Skeletal muscle satellite cell (primary cell): Measurements from ENCODE around the gene SYNJ2.

ENCODE experiments used
- H3K27me3 ChIP-seq: 2 replicates; pipeline ENCODE4 v1.7.0; 2013; ENCODE audit warnings: low read length; ENCODE audit not compliant: control insufficient read depth, insufficient read depth
- H3K36me3 ChIP-seq: 2 replicates; pipeline ENCODE4 v1.7.0; 2013; ENCODE audit warnings: mild to moderate bottlenecking, control low read depth, low read length; ENCODE audit not compliant: insufficient read depth
- H3K4me1 ChIP-seq: 2 replicates; pipeline ENCODE4 v1.7.0; 2013; ENCODE audit warnings: low read length; ENCODE audit not compliant: control insufficient read depth, insufficient read depth
- H3K4me2 ChIP-seq: 2 replicates; pipeline ENCODE4 v1.7.0; 2013; ENCODE audit warnings: mild to moderate bottlenecking, low read length
- H3K4me3 ChIP-seq: 2 replicates; pipeline ENCODE4 v1.7.0; 2013; ENCODE audit warnings: low read length
- H3K9ac ChIP-seq: 2 replicates; pipeline ENCODE4 v1.7.0; 2013; ENCODE audit warnings: mild to moderate bottlenecking, low read depth, low read length, moderate library complexity
- H3K9me3 ChIP-seq: replicated peaks from 2 replicates; pipeline ENCODE4 v1.7.0; 2013; ENCODE audit warnings: mild to moderate bottlenecking, control low read depth, low read length

Gene SYNJ2

DNA sequence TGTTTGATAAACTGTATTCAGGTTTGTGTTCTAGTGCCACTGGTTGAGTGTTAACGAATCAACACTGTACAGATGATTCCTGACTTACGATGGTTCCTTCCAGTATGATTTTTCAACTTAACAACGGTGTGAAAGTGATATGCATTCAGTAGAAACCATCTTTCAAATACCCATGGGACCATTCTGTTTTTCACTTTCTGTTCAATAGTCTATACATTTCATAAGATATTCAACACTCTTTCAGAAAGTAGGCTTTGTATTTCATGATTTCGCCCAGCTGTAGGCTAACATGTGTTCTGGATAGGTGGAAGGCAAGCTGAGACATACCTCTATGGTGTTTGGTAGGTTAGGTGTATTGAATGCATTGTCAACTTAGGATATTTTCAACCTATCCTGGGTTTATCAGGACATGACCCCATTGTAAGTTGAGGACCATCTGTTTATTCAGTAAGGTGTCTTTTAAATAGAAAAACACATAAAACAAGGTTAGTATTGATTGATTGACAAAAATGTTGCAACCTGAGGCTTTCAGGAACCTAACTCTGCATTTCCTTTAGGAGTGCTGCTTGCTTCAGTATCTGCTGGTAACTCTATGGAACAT lies 32.3 kb downstream of the SYNJ2 start:
- Histone ChIP-seq H3K27me3 (no peaks in the 10 kb centered on the region), H3K36me3 (peaks cover 22% of the 10 kb centered on the region), H3K4me1 (peaks cover 44% of the 10 kb centered on the region), H3K9ac (no peak overlapping the region), H3K4me3 (no peak overlapping the region), H3K4me2 (no peak overlapping the region), H3K9me3 (no peaks in the 10 kb centered on the region)

- no peaks in the 10 kb centered on the region for H3K9me3 ChIP-seq
- H3K9ac ChIP-seq: no peak overlapping the region
- peaks cover 22% of the 10 kb centered on the region for H3K36me3 ChIP-seq
- no peaks in the 10 kb centered on the region for H3K27me3 ChIP-seq
- H3K4me1 ChIP-seq: peaks cover 44% of the 10 kb centered on the region
- H3K4me2 ChIP-seq: no peak overlapping the region
- H3K4me3 ChIP-seq: no peak overlapping the region
Measured at GRCh38 chr6:158014505-158015187, 33.0 kb downstream of the SYNJ2 start.

DNA sequence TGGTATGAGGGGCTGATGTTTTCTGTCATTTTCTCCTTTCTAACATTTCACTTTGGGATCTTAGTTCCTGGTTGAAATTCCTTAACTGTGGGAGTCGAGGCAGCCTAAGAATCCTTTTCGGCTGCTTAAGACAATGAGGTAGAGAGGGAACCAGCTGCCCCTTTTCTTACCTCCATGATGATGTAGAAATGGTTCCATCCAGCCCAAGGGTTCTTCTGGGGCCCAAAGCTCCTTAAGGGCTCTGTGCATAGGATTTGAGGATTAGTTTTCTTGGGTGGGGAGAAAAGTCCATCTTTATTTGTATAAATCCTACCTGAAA lies 33.5 kb downstream of the SYNJ2 start:
- Histone ChIP-seq H3K9ac (no peak overlapping the region), H3K27me3 (no peaks in the 10 kb centered on the region), H3K4me1 (peaks cover 44% of the 10 kb centered on the region), H3K9me3 (no peaks in the 10 kb centered on the region), H3K4me3 (no peak overlapping the region), H3K36me3 (peaks cover 26% of the 10 kb centered on the region), H3K4me2 (no peak overlapping the region)

DNA sequence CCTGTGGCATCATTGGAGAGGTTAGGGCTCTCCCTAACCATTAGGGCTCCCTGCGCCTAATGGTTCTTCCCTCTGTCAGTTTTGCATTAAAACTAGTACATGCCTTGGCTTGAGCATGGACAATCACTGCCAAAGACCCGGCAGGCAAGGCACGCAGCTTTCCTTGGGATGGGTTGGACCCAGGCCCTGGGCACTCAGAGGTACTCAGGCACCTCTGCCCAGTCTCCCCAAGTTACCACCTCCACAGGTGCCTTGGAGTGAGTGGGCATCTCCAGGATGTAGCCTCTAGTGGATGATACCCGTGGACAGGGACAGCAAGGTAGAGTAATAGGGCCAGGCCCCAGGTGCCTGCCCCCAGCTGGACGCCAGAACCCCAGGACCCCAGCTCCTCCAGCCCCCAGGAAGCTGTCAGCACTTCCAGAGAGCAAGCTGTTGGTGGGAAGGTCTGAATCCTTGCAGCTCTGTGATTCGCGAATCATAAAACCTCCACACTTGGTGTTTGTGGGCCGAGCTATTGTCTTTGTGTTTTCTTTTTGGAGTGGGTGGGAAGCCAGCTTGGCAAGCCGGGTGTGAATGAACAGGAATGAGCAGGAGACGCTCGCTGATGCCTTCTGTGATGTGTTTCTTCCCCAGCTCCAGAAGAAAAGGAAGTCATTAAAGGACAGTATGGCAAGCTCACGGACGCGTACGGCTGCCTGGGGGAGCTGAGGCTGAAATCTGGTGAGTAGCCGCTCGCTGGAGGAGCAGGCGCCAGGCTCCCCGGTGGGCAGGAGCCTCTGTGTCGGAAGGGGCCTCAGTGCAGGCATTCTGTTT lies 35.1 kb downstream of the SYNJ2 start:
- no peak overlapping the region for H3K4me3 ChIP-seq
- H3K9ac ChIP-seq: peak overlapping the region; percentile 46
- H3K4me1 ChIP-seq: peaks cover 44% of the 10 kb centered on the region
- no peaks in the 10 kb centered on the region for H3K27me3 ChIP-seq
- peak overlapping the region; percentile 60 for H3K4me2 ChIP-seq
- no peaks in the 10 kb centered on the region for H3K9me3 ChIP-seq
- H3K36me3 ChIP-seq: peaks cover 27% of the 10 kb centered on the region

GRCh38 chr6:158017621-158018040 lies 36.0 kb downstream of the SYNJ2 start:
- Histone ChIP-seq H3K4me3 (no peak overlapping the region), H3K4me1 (peaks cover 44% of the 10 kb centered on the region), H3K9me3 (no peaks in the 10 kb centered on the region), H3K27me3 (no peaks in the 10 kb centered on the region), H3K9ac (peak overlapping the region; percentile 63), H3K36me3 (peaks cover 34% of the 10 kb centered on the region), H3K4me2 (peak overlapping the region; percentile 60)

DNA sequence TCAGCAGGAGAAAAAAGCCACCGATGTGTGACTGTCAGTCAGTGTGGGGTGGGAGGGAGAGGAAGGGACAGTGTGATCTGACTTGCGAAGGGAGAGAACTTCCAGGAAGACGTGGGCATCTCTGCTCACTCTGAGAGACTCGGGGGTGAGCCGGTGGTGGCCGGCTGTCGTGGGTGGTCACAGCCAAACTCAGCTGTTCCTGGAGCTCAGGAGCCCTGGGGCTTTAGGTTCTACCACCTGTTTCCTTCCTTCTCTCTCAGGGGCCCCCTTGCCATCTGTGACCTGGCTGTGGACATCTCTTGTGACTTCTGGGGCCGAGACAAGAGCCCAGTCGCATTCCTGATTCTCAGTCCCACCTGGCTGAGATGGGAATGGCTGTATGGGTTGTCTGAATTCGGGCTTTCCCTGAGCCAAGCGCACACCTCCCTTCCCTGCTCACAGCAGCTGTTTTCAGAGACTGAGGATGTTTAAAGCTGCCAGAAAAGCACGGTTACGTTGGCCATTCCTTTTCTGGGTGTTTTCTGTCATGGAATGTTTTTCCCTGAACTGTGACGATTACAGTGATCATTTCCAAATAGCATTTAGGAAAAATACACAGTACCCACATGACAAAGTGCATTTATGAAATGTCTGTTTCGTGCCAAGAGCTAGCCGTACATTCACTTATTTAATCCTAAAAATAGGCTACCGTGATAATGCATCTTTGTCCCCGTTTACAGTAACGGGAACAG lies 36.5 kb downstream of the SYNJ2 start:
- H3K4me3 ChIP-seq: no peak overlapping the region

DNA sequence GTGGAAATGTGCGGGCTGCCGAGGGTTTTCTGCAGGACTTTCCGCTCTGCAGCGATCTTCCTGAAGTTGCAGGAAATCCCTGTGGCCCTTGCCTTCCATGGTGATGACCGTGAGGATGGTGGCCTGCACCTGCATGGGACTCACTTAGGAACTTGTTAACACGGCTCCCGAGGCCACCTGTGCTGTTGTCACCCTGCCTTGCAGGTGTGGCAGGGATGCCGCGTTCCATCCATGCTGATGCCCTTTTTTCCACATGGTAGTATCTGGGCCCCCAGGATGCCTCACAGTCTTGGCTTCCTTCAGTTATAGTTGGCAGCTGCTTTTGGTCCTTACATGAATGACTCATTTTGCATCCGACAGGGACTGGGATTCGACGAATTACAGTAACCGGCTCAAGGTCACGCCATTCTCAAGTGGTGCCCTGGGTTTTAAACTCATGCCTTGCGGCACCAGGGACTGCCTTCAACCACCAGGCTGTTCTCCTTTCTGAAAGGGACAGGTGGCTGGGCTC lies 37.2 kb downstream of the SYNJ2 start:
- H3K4me3 ChIP-seq: no peak overlapping the region
- H3K4me1 ChIP-seq: peaks cover 44% of the 10 kb centered on the region
- H3K9ac ChIP-seq: peak overlapping the region; percentile 39
- H3K36me3 ChIP-seq: peaks cover 34% of the 10 kb centered on the region
- peak overlapping the region; percentile 60 for H3K4me2 ChIP-seq
- H3K9me3 ChIP-seq: no peaks in the 10 kb centered on the region
- H3K27me3 ChIP-seq: no peaks in the 10 kb centered on the region

More for the DNA sequence above, 36.5 kb downstream of the SYNJ2 start:
- H3K36me3 ChIP-seq: peaks cover 34% of the 10 kb centered on the region
- no peaks in the 10 kb centered on the region for H3K9me3 ChIP-seq
- peak overlapping the region; percentile 60 for H3K4me2 ChIP-seq
- H3K4me1 ChIP-seq: peaks cover 44% of the 10 kb centered on the region
- no peaks in the 10 kb centered on the region for H3K27me3 ChIP-seq
- peak overlapping the region; percentile 63 for H3K9ac ChIP-seq

- Histone ChIP-seq H3K4me1 (peaks cover 44% of the 10 kb centered on the region), H3K4me2 (peak overlapping the region; percentile 4), H3K9ac (peak overlapping the region; percentile 9)
Measured at GRCh38 chr6:158019416-158019815, 37.8 kb downstream of the SYNJ2 start.

GRCh38 chr6:158020272-158020711 lies 38.6 kb downstream of the SYNJ2 start:
- Histone ChIP-seq H3K4me2 (no peak overlapping the region), H3K27me3 (no peaks in the 10 kb centered on the region), H3K9me3 (no peaks in the 10 kb centered on the region), H3K36me3 (peaks cover 43% of the 10 kb centered on the region), H3K9ac (no peak overlapping the region), H3K4me3 (no peak overlapping the region), H3K4me1 (peaks cover 36% of the 10 kb centered on the region)

More at GRCh38 chr6:158019416-158019815, 37.8 kb downstream of the SYNJ2 start:
- Histone ChIP-seq H3K36me3 (peaks cover 34% of the 10 kb centered on the region), H3K27me3 (no peaks in the 10 kb centered on the region), H3K4me3 (no peak overlapping the region), H3K9me3 (no peaks in the 10 kb centered on the region)

GRCh38 chr6:158020811-158021210 lies 39.1 kb downstream of the SYNJ2 start:
- H3K4me1 ChIP-seq: peaks cover 38% of the 10 kb centered on the region
- no peak overlapping the region for H3K9ac ChIP-seq
- no peaks in the 10 kb centered on the region for H3K27me3 ChIP-seq
- peaks cover 44% of the 10 kb centered on the region for H3K36me3 ChIP-seq
- H3K9me3 ChIP-seq: no peaks in the 10 kb centered on the region
- no peak overlapping the region for H3K4me3 ChIP-seq
- no peak overlapping the region for H3K4me2 ChIP-seq

DNA sequence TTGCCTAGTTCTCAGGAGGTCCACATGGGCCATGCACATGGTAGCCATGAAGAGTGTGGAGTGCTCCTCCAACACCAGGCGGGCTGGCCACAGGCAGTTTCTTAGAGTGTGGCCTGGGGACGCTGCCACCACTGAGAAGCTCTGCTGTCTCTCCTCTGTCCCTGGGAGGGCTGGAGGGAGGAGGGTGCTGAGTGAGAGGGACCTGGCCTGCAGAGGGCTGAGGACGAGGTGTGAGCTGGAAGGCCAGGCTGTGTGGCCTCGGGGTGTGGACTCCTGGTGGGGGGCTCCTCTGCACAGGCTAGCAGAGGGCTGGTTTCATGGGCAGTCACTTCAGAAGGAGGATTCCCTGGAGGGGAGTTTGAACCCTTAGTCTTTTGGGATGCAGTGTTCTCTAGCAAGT lies 39.7 kb downstream of the SYNJ2 start:
- H3K9ac ChIP-seq: no peak overlapping the region
- peaks cover 42% of the 10 kb centered on the region for H3K4me1 ChIP-seq
- no peak overlapping the region for H3K4me3 ChIP-seq
- no peak overlapping the region for H3K4me2 ChIP-seq
- H3K9me3 ChIP-seq: no peaks in the 10 kb centered on the region
- no peaks in the 10 kb centered on the region for H3K27me3 ChIP-seq
- peaks cover 44% of the 10 kb centered on the region for H3K36me3 ChIP-seq
